Kidney epithelial cell (primary cell): Measurements from ENCODE around the gene FERMT3. TPM values are rescaled to one million over a fixed set of nuclear protein-coding genes. Genes with fewer than 3 reads are reported as not detected.

ENCODE experiments used
- DNase-seq: peaks from one replicate; pipeline ENCODE4 v3.0.0-alpha.2; 2010; ENCODE audit warnings: low read depth
- H3K27me3 ChIP-seq: 2 replicates; pipeline ENCODE4 v1.6.0; 2011; ENCODE audit warnings: low read length; ENCODE audit not compliant: control insufficient read depth, insufficient read depth
- H3K36me3 ChIP-seq: 2 replicates; pipeline ENCODE4 v1.5.1; 2011; ENCODE audit warnings: low read length; ENCODE audit not compliant: control insufficient read depth, insufficient read depth
- H3K4me3 ChIP-seq: 2 replicates; pipeline ENCODE4 v1.5.1; 2011; ENCODE audit warnings: low read depth, mild to moderate bottlenecking, control low read depth, low read length
- total RNA-seq: library from RNA; depleted of rRNA; stranded (reverse); fragments of >200 nt; gene quantifications from 2 replicates; pipeline ENCODE4 v1.2.3, GENCODE V29; 2015
- TF ChIP-seq, protein P1 (sequence below): IDR thresholded peaks from 2 replicates; pipeline ENCODE4 v1.5.1; 2011; ENCODE audit warnings: mild to moderate bottlenecking, moderate library complexity, low read length, control low read depth, inconsistent platforms; ENCODE audit not compliant: insufficient read depth, poor library complexity, severe bottlenecking

Gene FERMT3
- total RNA-seq, 1 donor from 2014 or later, result 0.25 TPM

DNA sequence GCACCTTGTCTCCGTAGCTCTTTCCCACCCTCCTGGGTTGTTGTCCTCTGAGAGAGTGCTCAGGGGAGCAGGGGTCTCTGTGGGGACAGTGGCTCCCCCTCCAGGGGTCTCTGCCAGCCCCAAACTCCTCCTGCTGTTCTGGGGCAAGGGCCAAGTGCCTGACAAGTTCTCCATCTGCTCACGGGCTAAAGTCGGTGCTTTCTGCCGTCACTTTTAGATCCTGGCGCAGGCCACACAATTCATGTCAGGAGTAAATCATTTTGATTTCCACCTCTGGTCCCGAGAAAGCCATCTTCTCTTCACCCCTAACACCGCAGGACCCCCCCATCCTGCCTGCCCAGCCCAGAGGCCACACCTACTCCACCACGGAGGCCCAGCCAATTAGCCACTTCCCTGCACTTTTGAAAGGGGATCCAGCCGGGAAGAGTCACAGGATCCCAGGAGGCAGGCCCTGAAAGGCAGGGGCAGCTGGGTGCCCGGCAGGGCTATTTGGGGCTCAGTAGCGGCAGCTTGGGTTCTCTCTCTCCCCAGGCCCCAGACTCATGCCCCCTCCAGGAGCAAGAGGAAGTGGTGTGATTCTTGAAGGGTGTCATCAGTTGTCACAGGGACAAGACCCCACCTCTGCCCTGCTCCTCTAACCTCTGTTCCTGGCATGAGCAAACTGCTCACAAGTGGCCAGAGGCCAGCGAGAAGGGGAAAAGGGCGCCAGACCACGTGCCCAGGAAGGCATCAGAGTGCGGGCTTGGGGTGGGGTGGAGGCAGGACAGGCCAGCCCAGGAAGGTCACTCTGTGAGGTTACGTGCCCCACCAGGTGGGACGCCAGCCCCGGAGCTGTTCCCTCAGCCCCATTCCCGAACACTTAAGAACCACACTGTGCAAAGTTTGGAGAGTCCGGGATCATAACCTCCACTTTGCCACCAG is 41.9 kb upstream of the FERMT3 start:
- Histone ChIP-seq H3K36me3 (no peaks in the 10 kb centered on the region), H3K4me3 (peak overlapping the region; percentile 63), H3K27me3 (no peaks in the 10 kb centered on the region)
- TF ChIP-seq, protein P1, sequence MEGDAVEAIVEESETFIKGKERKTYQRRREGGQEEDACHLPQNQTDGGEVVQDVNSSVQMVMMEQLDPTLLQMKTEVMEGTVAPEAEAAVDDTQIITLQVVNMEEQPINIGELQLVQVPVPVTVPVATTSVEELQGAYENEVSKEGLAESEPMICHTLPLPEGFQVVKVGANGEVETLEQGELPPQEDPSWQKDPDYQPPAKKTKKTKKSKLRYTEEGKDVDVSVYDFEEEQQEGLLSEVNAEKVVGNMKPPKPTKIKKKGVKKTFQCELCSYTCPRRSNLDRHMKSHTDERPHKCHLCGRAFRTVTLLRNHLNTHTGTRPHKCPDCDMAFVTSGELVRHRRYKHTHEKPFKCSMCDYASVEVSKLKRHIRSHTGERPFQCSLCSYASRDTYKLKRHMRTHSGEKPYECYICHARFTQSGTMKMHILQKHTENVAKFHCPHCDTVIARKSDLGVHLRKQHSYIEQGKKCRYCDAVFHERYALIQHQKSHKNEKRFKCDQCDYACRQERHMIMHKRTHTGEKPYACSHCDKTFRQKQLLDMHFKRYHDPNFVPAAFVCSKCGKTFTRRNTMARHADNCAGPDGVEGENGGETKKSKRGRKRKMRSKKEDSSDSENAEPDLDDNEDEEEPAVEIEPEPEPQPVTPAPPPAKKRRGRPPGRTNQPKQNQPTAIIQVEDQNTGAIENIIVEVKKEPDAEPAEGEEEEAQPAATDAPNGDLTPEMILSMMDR, result no peak
- no peak for DNase-seq

DNA sequence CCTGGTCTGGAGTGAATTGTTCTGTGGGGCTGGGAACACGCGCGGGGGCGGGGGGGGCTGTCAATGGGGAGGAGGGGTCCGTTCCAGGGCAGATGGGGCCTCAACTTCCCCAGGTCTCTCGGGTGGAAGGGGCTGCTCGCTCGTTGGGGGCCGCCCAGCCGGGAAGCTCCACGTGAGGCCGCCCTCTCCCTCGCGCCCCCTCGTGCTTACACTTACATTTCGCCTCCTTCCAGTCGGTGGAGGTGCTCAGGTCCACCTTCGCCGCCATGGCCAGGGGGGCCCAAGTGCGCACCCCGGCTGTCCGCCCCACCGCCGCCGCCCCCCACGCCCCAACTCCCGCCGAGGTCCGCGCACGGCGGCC is 41.1 kb upstream of the FERMT3 start:
- DNase-seq, result no peak
- H3K36me3 ChIP-seq, result no peaks in the 10 kb centered on the region

DNA sequence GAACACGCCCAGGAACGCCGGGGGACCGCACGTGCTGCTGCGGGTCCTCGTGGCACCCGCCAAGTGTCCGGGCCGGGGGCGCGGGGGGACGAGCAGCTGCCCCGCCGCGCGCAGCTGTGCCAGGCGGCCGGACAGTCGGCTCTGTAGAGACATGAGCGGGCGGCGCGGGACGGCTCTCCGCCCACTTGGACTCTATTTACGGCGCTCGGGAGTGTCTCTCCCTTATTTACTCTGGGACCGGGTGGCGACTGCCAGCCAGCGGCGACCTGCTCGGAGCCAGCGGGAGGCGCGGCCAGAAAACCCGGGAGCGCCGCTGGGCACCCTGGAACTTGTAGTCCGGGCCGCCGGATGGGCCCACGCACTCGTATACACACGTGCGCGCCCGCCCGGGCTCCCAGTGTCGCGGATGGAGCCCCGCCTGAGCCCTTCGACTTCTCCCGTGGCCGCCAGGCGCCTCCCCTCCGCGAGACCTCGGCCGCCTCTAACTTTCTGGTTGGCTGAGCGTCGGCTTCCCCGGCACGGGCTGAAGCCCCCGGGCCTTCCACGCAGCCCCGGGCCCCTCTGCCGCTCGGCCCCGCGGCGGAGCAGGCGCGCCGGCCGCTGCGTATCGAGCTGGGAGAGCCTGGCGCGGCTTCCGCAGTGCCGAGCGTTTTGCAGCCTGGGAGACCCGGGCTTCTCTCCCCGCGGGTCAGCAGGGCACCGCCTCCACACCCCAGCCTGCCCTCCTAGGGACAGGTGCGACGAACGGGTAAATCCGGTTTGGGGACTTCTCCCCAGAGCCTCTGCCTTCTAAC is 40.5 kb upstream of the FERMT3 start, which contains the start of gene MACROD1:
Gene MACROD1, minus strand, starts transcription at position 272 of the 794 bp plus-strand sequence. Its CDS starts 119 bp downstream, at position 153.
- H3K4me3 ChIP-seq, result peak within 1 kb of the TSS; percentile 63
- no peaks in the 10 kb centered on the region for H3K27me3 ChIP-seq
- DNase-seq, result peak; percentile 21
- H3K36me3 ChIP-seq, result no peaks in the 10 kb centered on the region
- TF ChIP-seq, protein P1, result no peak

More for the DNA sequence above, 41.1 kb upstream of the FERMT3 start:
- Histone ChIP-seq H3K4me3 (peak overlapping the region; percentile 63), H3K27me3 (no peaks in the 10 kb centered on the region)
- TF ChIP-seq, protein P1, result peak; percentile 17

DNA sequence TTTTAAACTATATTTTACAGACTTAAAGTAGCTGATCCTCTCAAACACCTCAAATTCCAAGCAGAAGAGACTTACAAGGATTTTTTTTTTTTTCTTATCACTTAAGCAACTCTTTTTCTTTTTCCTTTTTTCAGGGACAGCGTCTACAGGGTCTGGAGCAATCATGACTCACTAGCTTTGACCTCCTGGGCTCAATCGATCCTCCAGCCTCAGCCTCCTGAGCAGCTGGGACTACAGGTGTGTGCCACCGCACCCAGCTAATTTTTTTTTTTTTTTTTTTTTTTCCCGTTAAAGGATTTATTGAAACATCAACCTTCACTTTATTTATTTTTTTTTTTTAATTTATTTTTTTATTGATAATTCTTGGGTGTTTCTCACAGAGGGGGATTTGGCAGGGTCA is 36.1 kb upstream of the FERMT3 start:
- no peaks in the 10 kb centered on the region for H3K36me3 ChIP-seq
- DNase-seq, result no peak
- no peak overlapping the region for H3K4me3 ChIP-seq
- TF ChIP-seq, protein P1, result no peak
- no peaks in the 10 kb centered on the region for H3K27me3 ChIP-seq

DNA sequence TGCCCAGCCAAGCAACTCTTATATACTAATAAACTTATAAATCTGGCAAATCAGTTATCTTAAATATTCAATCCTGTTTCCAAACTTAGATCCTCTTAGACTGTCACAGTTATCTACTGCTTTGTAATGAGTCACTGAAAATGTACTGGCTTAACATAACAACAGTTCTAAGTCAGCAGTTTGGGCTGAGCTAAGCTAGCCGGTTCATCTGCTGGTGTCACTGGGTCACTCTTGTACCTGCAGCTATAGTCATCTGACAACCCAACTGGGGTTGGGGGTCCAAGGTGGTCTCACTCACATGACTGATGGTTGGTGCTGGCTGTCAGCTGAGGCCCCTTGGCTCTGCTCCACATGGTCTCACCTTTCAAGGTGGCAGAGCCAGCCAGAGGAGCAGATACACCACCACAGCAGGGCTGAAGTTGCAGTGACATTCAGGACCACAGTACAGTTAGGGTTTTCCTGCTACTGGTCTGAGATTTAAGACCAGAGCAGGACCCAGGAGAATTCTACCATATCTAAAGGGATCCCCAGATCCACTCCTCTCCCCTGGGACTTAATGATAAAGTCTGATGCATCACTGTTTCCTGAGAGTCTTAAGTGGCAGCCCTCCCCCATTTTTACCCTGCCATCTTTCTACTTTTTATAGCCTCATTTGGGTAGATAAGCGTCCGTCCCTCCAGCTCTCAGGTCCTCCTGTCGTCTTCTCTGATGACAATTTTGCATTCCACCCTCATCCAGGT is 32.7 kb upstream of the FERMT3 start:
- no peak for DNase-seq
- H3K27me3 ChIP-seq, result no peaks in the 10 kb centered on the region
- H3K36me3 ChIP-seq, result no peaks in the 10 kb centered on the region
- TF ChIP-seq, protein P1, result no peak
- no peak overlapping the region for H3K4me3 ChIP-seq
